ENCODE measurements around the gene UBXN4.

DNA sequence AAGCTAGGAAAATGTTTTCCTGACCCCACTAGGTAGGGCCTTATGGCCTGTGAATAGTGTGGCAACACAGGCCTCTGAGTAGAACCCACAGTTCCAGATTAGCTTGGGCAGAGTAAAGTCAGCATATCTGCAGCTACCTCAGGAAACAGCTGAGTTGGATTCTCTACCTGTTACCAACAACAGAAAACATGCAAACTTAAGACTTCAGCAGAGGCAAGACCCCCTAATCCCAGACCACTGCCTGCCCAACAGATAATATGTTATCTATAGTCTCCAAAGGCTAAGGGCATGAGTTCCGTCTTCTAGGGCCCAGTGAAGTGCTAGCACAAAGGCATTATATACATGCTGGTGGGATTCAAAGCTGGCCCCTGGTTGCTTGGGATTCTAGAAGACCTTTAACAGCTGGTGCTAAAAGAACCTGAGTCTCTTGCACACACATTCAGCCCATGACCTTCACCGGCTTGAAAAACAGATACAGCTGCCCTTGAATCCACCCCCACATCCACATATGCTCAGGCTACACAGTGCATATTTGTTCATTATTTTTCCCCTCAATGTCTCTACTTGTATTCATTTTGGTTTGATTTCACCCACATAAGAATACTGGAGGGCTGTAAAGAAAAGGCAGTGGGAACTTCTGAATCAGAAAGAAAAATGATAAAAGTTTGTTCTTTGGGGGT, 13.5 kb upstream of the UBXN4 start:
- TF ChIP-seq EZH2phosphoT487 (IDR thresholded peaks at IDR 0.05; ENCODE audit: insufficient read depth, low read depth), result no peak
- TF ChIP-seq EZH2 (IDR thresholded peaks at IDR 0.05; ENCODE audit: insufficient read depth, poor library complexity, severe bottlenecking), result no peak

All from GM23248 (cell line).